ENCODE measurements around the gene ARHGEF17.

Gene ARHGEF17

GRCh38 chr11:73325036-73325981 is 17.2 kb downstream of the ARHGEF17 start:
- H3K27ac ChIP-seq = no peak overlapping the region
- no peak for DNase-seq (ENCODE audit: low spot score)
- ChIA-PET POLR2A (ENCODE audit: low non-redundant PET) (no interaction called here), CTCF (interaction anchor here (1.5 kb wide), 1 partner anchor 10 kb away, joined by 12 read pairs; no protein-coding TSS in a partner anchor)
- TF ChIP-seq CTCF (conservative IDR thresholded peaks at IDR 0.05; ENCODE audit: low read depth) = no peak

DNA sequence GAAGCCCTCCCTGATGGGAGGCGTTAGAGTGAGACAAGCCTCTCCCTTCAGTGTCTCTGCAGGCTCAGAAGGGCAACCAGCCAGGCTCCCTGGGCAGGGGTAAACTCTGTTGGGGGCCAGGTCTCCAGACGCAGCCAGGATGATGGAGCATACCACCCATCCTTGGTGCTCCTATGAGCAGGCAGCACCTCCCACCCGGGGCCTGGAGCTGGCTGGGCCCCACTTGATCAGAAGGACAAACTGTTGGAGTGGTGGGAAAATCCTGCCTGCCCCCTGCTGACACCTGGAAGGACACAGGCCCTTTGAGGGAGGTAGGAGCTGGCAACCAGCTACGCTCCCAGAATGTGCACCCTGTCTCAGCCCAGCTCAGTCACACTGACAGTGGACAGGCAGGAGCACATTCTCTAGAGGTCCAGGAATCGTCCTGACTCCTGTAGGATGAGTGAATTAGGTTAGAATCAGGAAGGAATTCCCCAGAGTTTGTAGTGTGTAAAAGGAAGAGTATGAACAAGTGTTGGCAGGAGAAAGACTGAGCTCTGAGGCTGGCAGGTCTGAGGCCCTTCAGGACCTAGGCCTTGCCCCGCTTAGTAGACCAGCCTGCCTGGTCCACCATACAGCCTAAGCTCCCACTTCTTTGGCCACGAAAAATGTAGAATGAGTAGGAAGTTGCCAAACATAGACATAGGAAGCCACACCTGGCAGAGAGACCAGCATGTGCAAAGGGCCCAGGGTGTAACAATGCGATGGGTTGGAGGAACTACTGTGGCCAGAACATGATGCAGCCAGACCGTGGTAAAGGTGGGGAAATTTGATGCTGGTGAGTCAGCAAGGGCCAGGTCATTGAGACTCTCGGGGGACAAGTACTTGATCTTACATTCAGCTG is 19.1 kb downstream of the ARHGEF17 start:
- CTCF ChIA-PET = interaction anchor here (0.5 to 1.9 kb wide), 5 partner anchors 8 to 925 kb away, joined by 3 to 8 read pairs (median 4); no protein-coding TSS in a partner anchor
- H3K27ac ChIP-seq = peak overlapping the region; percentile 48
- no peak for TF ChIP-seq CTCF (conservative IDR thresholded peaks at IDR 0.05; ENCODE audit: low read depth)
- POLR2A ChIA-PET (ENCODE audit: low non-redundant PET) = interaction anchor here (1.3 kb wide), 1 partner anchor 18 kb away, joined by 4 read pairs; no protein-coding TSS in a partner anchor
- DNase-seq (ENCODE audit: low spot score) = no peak

DNA sequence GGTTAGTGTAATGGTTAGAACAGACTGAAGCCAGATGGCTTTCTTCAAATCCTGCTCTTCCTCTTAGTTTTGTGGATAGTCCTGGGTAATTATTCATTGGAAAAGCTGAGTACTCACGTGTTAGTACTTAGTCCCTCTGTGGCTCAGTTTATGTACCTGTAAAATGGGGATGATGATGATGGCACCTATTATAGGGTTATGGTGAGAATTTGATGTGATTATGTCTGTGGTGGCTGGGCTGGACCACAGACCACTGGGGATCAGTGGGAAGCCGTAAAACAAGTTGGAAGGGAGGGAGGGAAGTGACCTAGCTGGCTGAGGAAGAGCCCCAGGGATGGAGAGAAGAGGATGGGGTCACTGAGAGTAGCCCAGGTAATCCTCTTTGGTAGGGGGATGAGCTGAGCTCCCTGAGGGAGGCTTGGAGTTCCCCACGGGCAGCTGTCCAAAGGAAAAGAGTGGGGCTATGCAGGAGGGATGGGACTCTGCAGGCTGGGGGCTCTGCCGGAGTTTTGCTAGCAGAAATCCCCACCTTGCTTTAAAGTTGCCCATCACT is 19.8 kb downstream of the ARHGEF17 start:
- peak overlapping the region; percentile 26; the same call in 1 of the 2 replicates for H3K27ac ChIP-seq
- no peak for TF ChIP-seq CTCF (conservative IDR thresholded peaks at IDR 0.05; ENCODE audit: low read depth)
- ChIA-PET POLR2A (ENCODE audit: low non-redundant PET) (interaction anchor here (0.7 kb wide), 1 partner anchor 49 kb away, joined by 3 read pairs; no protein-coding TSS in a partner anchor), CTCF (interaction anchor here (0.5 to 1.9 kb wide), 4 partner anchors 8 to 924 kb away, joined by 3 to 8 read pairs (median 4); no protein-coding TSS in a partner anchor)
- DNase-seq (ENCODE audit: low spot score) = no peak

DNA sequence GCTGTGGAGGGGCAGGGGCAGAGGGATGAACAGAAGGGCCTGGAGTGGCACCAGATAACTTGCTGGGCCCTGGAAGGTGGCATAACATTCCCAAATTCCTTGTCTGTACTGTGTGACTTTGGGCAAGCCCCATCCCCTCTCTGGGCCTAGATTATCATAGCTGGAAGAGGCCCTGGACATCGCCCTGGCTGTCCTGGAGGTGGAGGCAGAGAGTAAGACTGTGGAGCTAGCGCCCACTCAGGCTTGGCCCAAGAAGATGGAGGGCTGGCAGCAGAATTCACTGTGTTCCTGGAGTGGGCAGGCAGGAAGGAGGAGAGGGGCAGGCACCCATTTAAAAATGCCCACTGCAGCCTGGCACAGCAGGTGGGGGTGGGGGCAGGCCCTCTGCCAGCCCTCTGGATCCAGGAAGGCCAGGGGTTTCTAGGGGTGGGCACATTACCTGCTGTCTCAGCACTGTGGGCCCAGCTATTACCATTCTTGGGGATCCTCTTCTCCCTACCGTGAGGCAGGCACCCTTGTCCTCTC is 22.6 kb downstream of the ARHGEF17 start:
- peak overlapping the region; percentile 16; the same call in 1 of the 2 replicates for H3K27ac ChIP-seq
- DNase-seq (ENCODE audit: low spot score) = no peak
- TF ChIP-seq CTCF (conservative IDR thresholded peaks at IDR 0.05; ENCODE audit: low read depth) = no peak
- ChIA-PET POLR2A (ENCODE audit: low non-redundant PET) (no interaction called here), CTCF (interaction anchor here (0.6 kb wide), 1 partner anchor 647 kb away, joined by 3 read pairs; no protein-coding TSS in a partner anchor)

DNA sequence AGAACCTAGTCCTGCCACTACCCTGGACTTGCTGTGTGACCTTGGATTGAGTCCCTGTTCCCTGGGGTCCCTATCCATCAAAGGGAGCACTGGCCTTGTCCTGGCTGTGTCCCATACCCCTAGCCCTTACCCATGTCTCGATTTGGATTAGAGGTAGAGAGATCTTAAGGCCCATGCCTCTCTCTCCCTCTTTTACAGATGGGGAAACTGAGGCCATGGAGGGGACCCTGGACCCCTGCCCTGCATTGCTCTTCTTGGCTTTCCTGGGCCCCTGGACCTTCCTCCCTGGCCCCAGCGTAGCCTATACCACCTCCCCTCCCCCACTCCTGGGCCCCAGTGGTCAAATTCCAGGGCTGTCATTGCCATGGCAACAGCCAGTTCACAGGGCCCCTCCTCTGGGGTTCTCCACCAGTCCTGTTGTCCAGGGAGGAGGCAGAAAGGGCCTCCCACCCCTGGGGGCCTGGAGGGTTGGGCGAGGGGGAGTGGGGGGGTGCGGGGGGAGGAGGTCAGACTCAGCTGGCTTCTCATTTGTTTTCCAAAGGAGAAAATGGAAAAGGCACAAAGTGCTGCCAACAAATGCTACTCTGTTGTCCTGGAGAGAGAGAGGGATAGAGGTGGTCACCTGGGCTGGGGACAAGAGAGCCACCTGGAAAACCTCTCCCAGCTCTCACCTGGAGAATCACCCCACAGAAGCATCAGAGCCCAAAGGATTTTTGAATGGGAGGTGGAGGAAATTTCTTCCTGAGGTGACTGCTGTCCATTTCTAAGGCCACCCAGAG is 23.3 kb downstream of the ARHGEF17 start:
- ChIA-PET POLR2A (ENCODE audit: low non-redundant PET) (no interaction called here), CTCF (interaction anchor here (0.6 kb wide), 2 partner anchors 22 to 647 kb away, joined by 3 read pairs; no protein-coding TSS in a partner anchor)
- TF ChIP-seq CTCF (conservative IDR thresholded peaks at IDR 0.05; ENCODE audit: low read depth) = no peak
- DNase-seq (ENCODE audit: low spot score) = no peak
- H3K27ac ChIP-seq = peak overlapping the region; percentile 16; the same call in 1 of the 2 replicates

Data from RWPE1 (cell line).